HCT116 (cell line): ENCODE results near the gene SLC44A4.

Source experiments
- CEBPB ChIP-seq: IDR thresholded peaks from 2 replicates; pipeline ENCODE4 v1.6.1; 2012; ENCODE audit warnings: low read depth
- POLR2A ChIP-seq: IDR thresholded peaks from 2 replicates; pipeline ENCODE4 v1.7.0; 2011; ENCODE audit warnings: borderline replicate concordance; ENCODE audit not compliant: insufficient read depth, insufficient read length; ENCODE audit errors: extremely low read depth
- TF ChIP-seq, protein P1 (sequence below): IDR thresholded peaks from 2 replicates; pipeline ENCODE4 v1.6.1; 2012; ENCODE audit warnings: low read depth
- TF ChIP-seq, protein P2 (sequence below), 3 experiments: fragments of 200-600 bp in 1 of 3; sonication (generic) in 1 of 3; IDR thresholded peaks in 2 of 3; conservative IDR thresholded peaks in 1 of 3; 2 replicates each; pipeline ENCODE4 v1.5.1; 2012 to 2017; ENCODE audit warnings: low read depth in 2 of 3, low read length in 2 of 3, antibody characterized with exemption in 1 of 3, borderline replicate concordance in 1 of 3, control low read depth in 1 of 3, mild to moderate bottlenecking in 1 of 3, mixed read lengths in 1 of 3, mixed run types in 1 of 3, moderate library complexity in 1 of 3; ENCODE audit not compliant: insufficient read depth in 1 of 3

DNA sequence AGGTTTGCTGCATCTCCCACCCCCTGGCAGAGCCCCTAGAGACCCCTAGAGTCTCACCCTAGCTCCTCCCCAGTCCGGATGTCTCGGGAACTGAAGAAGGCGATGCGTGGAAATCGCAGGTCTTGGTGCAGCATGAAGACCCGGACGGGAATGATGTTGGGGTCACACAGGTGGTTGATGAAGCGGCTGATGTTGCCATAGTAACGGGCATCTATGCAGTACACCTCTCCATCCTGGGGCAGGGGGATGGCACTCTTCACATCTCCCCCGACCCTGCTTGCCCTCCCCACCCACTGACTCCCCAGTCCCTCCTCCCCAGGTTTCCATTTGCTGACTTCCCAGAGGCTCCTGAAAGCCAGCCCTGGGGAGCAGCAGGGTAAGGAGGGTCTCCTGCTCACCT lies 1.8 kb upstream of the SLC44A4 start:
- no peak for TF ChIP-seq CEBPB
- TF ChIP-seq POLR2A = no peak
- TF ChIP-seq, protein P1, sequence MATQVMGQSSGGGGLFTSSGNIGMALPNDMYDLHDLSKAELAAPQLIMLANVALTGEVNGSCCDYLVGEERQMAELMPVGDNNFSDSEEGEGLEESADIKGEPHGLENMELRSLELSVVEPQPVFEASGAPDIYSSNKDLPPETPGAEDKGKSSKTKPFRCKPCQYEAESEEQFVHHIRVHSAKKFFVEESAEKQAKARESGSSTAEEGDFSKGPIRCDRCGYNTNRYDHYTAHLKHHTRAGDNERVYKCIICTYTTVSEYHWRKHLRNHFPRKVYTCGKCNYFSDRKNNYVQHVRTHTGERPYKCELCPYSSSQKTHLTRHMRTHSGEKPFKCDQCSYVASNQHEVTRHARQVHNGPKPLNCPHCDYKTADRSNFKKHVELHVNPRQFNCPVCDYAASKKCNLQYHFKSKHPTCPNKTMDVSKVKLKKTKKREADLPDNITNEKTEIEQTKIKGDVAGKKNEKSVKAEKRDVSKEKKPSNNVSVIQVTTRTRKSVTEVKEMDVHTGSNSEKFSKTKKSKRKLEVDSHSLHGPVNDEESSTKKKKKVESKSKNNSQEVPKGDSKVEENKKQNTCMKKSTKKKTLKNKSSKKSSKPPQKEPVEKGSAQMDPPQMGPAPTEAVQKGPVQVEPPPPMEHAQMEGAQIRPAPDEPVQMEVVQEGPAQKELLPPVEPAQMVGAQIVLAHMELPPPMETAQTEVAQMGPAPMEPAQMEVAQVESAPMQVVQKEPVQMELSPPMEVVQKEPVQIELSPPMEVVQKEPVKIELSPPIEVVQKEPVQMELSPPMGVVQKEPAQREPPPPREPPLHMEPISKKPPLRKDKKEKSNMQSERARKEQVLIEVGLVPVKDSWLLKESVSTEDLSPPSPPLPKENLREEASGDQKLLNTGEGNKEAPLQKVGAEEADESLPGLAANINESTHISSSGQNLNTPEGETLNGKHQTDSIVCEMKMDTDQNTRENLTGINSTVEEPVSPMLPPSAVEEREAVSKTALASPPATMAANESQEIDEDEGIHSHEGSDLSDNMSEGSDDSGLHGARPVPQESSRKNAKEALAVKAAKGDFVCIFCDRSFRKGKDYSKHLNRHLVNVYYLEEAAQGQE = no peak
- TF ChIP-seq, protein P2, sequence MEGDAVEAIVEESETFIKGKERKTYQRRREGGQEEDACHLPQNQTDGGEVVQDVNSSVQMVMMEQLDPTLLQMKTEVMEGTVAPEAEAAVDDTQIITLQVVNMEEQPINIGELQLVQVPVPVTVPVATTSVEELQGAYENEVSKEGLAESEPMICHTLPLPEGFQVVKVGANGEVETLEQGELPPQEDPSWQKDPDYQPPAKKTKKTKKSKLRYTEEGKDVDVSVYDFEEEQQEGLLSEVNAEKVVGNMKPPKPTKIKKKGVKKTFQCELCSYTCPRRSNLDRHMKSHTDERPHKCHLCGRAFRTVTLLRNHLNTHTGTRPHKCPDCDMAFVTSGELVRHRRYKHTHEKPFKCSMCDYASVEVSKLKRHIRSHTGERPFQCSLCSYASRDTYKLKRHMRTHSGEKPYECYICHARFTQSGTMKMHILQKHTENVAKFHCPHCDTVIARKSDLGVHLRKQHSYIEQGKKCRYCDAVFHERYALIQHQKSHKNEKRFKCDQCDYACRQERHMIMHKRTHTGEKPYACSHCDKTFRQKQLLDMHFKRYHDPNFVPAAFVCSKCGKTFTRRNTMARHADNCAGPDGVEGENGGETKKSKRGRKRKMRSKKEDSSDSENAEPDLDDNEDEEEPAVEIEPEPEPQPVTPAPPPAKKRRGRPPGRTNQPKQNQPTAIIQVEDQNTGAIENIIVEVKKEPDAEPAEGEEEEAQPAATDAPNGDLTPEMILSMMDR (IDR thresholded peaks at IDR 0.05 in 2 of 3, conservative IDR thresholded peaks at IDR 0.05 in 1 of 3; ENCODE audit: borderline replicate concordance in 1 of 3, insufficient read depth in 1 of 3, low read depth in 2 of 3, low read length in 2 of 3) = no peak
